Type B pancreatic cell (in vitro differentiated cells): Measurements from ENCODE around the gene HIBCH. TPM values are rescaled to one million over a fixed set of nuclear protein-coding genes. Genes with fewer than 3 reads are reported as not detected.
"Not testable (repeated sequence)": the region's sequence is repeated elsewhere in the genome, so short reads cannot be mapped to it uniquely, and the experiment has no call there.

Experiments
- DNase-seq: peaks from one replicate; pipeline ENCODE4 v3.0.0; 2021; ENCODE audit warnings: mixed read lengths; ENCODE audit not compliant: unreplicated experiment; ENCODE audit errors: extremely low spot score
- H3K27ac Mint-ChIP-seq: 2 replicates; pipeline ENCODE4 v1.8.0; 2021; ENCODE audit warnings: mild to moderate bottlenecking, mixed read lengths
- H3K27me3 Mint-ChIP-seq: 2 replicates; pipeline ENCODE4 v1.8.0; 2021; ENCODE audit warnings: mixed read lengths
- H3K36me3 Mint-ChIP-seq: 2 replicates; pipeline ENCODE4 v1.8.0; 2021; ENCODE audit warnings: mixed read lengths
- H3K4me1 Mint-ChIP-seq: one replicate; pipeline ENCODE4 v1.8.0; 2021; ENCODE audit warnings: mixed read lengths; ENCODE audit not compliant: unreplicated experiment
- H3K4me3 Mint-ChIP-seq: 2 replicates; pipeline ENCODE4 v1.8.0; 2021; ENCODE audit warnings: mild to moderate bottlenecking, mixed read lengths
- H3K9me3 Mint-ChIP-seq: 2 replicates; pipeline ENCODE4 v1.8.0; 2021; ENCODE audit warnings: mixed read lengths
- total RNA-seq: library from RNA; stranded (reverse); gene quantifications from 2 replicates; pipeline ENCODE4 v1.2.1, GENCODE V29; 2021; ENCODE audit warnings: low replicate concordance
- TF ChIP-seq, protein P1 (sequence below): fragments of 200-600 bp; sonication (generic); conservative IDR thresholded peaks from 2 replicates; pipeline ENCODE4 v1.5.0; 2021; ENCODE audit warnings: antibody characterized with exemption, mild to moderate bottlenecking

The HIBCH gene
- total RNA-seq, 1 donor from 2014 or later: 46.6 TPM

GRCh38 chr2:190272457-190272842 is 47.2 kb downstream of the HIBCH start:
- TF ChIP-seq, protein P1, sequence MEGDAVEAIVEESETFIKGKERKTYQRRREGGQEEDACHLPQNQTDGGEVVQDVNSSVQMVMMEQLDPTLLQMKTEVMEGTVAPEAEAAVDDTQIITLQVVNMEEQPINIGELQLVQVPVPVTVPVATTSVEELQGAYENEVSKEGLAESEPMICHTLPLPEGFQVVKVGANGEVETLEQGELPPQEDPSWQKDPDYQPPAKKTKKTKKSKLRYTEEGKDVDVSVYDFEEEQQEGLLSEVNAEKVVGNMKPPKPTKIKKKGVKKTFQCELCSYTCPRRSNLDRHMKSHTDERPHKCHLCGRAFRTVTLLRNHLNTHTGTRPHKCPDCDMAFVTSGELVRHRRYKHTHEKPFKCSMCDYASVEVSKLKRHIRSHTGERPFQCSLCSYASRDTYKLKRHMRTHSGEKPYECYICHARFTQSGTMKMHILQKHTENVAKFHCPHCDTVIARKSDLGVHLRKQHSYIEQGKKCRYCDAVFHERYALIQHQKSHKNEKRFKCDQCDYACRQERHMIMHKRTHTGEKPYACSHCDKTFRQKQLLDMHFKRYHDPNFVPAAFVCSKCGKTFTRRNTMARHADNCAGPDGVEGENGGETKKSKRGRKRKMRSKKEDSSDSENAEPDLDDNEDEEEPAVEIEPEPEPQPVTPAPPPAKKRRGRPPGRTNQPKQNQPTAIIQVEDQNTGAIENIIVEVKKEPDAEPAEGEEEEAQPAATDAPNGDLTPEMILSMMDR: no peak
- H3K27me3 Mint-ChIP-seq: no peaks in the 10 kb centered on the region
- peaks cover 29% of the 10 kb centered on the region for H3K36me3 Mint-ChIP-seq
- H3K9me3 Mint-ChIP-seq: no peaks in the 10 kb centered on the region
- H3K4me1 Mint-ChIP-seq: no peaks in the 10 kb centered on the region
- no peak overlapping the region for H3K27ac Mint-ChIP-seq
- no peak for DNase-seq
- no peak overlapping the region for H3K4me3 Mint-ChIP-seq

DNA sequence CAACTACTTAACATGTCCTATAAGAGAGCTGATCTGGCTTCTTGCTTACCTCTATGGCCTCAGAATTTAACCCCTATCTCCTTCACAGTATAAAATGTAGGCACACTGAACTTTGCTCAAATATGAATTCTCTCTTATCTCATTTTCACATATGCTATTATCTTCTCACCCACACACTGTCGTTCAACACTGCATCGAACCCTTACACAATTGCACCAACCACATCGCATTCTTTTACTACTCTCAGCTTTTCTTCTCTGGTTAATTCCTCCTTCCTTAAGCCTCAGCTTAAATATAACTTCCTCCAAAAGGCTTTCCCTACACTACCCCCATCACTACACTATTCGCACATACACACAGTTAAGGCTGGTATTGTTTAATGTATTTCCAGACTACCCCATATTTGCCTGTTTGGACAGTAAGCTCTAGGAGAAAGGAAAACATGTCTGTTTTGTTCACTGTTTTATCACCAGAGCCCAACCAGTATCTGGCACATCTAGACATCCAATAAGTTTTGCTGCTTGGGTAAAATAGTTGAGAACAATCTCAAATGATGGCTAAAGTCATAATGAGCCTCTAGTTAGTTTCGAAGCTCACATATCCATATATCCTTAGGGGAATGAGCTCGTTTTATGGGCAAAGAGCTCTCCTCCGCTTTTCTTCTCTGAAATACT is 47.7 kb downstream of the HIBCH start:
- no peak for DNase-seq
- Mint-ChIP-seq H3K4me1 (no peaks in the 10 kb centered on the region), H3K36me3 (peaks cover 32% of the 10 kb centered on the region), H3K9me3 (no peaks in the 10 kb centered on the region), H3K27me3 (no peaks in the 10 kb centered on the region), H3K4me3 (no peak overlapping the region), H3K27ac (no peak overlapping the region)
- TF ChIP-seq, protein P1: no peak

GRCh38 chr2:190270298-190270697 is 49.3 kb downstream of the HIBCH start:
- no peak for DNase-seq
- H3K4me1 Mint-ChIP-seq: no peaks in the 10 kb centered on the region
- H3K9me3 Mint-ChIP-seq: peaks cover 2% of the 10 kb centered on the region
- H3K27ac Mint-ChIP-seq: no peak overlapping the region
- peaks cover 30% of the 10 kb centered on the region for H3K36me3 Mint-ChIP-seq
- no peaks in the 10 kb centered on the region for H3K27me3 Mint-ChIP-seq
- TF ChIP-seq, protein P1: no peak
- no peak overlapping the region for H3K4me3 Mint-ChIP-seq

DNA sequence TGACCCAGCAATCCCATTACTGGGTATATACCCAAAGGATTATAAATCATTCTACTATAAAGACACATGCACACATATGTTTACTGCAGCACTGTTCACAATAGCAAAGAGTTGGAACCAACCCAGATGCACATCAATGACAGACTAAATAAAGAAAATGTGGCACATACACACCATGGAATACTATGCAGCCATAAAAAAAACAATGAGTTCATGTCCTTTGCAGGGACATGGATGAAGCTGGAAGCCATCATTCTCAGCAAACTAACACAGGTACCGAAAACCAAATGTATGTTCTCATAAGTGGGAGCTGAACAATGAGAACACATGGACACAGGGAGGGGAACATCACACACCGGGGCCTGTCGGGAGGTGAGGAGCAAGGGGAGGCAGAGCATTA is 49.9 kb downstream of the HIBCH start:
- not testable (repeated sequence) for DNase-seq, H3K4me1 Mint-ChIP-seq

GRCh38 chr2:190267302-190267701 is 52.3 kb downstream of the HIBCH start:
- peaks cover 27% of the 10 kb centered on the region for H3K36me3 Mint-ChIP-seq
- H3K4me3 Mint-ChIP-seq: no peak overlapping the region
- no peaks in the 10 kb centered on the region for H3K4me1 Mint-ChIP-seq
- H3K9me3 Mint-ChIP-seq: peaks cover 4% of the 10 kb centered on the region
- no peak for DNase-seq
- TF ChIP-seq, protein P1: no peak
- H3K27ac Mint-ChIP-seq: no peak overlapping the region
- no peaks in the 10 kb centered on the region for H3K27me3 Mint-ChIP-seq

More for the DNA sequence above, 49.9 kb downstream of the HIBCH start:
- not testable (repeated sequence) for H3K27me3 Mint-ChIP-seq, H3K27ac Mint-ChIP-seq, H3K9me3 Mint-ChIP-seq, H3K4me3 Mint-ChIP-seq
- H3K36me3 Mint-ChIP-seq: peaks cover 27% of the 10 kb centered on the region

- TF ChIP-seq, protein P1: no peak
- Mint-ChIP-seq H3K36me3 (peaks cover 23% of the 10 kb centered on the region), H3K27ac (no peak overlapping the region), H3K9me3 (peaks cover 4% of the 10 kb centered on the region), H3K27me3 (no peaks in the 10 kb centered on the region), H3K4me3 (no peak overlapping the region), H3K4me1 (no peaks in the 10 kb centered on the region)
- DNase-seq: no peak
Observed at GRCh38 chr2:190266314-190266713, 53.3 kb downstream of the HIBCH start.
